ENCODE measurements around the gene SLC25A21.
"Not testable (repeated sequence)": the region's sequence is repeated elsewhere in the genome, so short reads cannot be mapped to it uniquely, and the experiment has no call there.

The SLC25A21 gene

GRCh38 chr14:36750244-36750643 lies 422.2 kb downstream of the SLC25A21 start:
- no peak for DNase-seq

- no peak for DNase-seq
Observed at GRCh38 chr14:36748610-36749213, 423.7 kb downstream of the SLC25A21 start.

GRCh38 chr14:36747411-36748184 lies 424.8 kb downstream of the SLC25A21 start:
- no peak for DNase-seq

- DNase-seq: no peak
Observed at GRCh38 chr14:36746872-36747271, 425.5 kb downstream of the SLC25A21 start.

GRCh38 chr14:36741858-36742257 lies 430.5 kb downstream of the SLC25A21 start:
- DNase-seq: no peak

GRCh38 chr14:36738269-36738668 lies 434.1 kb downstream of the SLC25A21 start:
- DNase-seq: no peak

- DNase-seq: no peak
Observed at GRCh38 chr14:36726128-36726527, 446.3 kb downstream of the SLC25A21 start.

GRCh38 chr14:36724162-36724561 lies 448.2 kb downstream of the SLC25A21 start:
- no peak for DNase-seq

- DNase-seq: no peak
Observed at GRCh38 chr14:36723530-36723929, 448.9 kb downstream of the SLC25A21 start.

GRCh38 chr14:36721877-36722276 lies 450.5 kb downstream of the SLC25A21 start:
- DNase-seq: no peak

GRCh38 chr14:36720657-36721056 lies 451.7 kb downstream of the SLC25A21 start:
- DNase-seq: no peak

- no peak for DNase-seq
Observed at GRCh38 chr14:36719823-36720222, 452.6 kb downstream of the SLC25A21 start.

- no peak for DNase-seq
Observed at GRCh38 chr14:36718216-36718615, 454.2 kb downstream of the SLC25A21 start.

- DNase-seq: no peak
Observed at GRCh38 chr14:36717363-36717762, 455.0 kb downstream of the SLC25A21 start.

- no peak for DNase-seq
Observed at GRCh38 chr14:36716614-36717184, 455.7 kb downstream of the SLC25A21 start.

GRCh38 chr14:36713960-36714703 lies 458.3 kb downstream of the SLC25A21 start:
- no peak for DNase-seq

- DNase-seq: no peak
Observed at GRCh38 chr14:36707570-36707969, 464.8 kb downstream of the SLC25A21 start.

- DNase-seq: no peak
Observed at GRCh38 chr14:36702474-36702873, 469.9 kb downstream of the SLC25A21 start.

- DNase-seq: no peak
Observed at GRCh38 chr14:36701132-36701531, 471.3 kb downstream of the SLC25A21 start.

GRCh38 chr14:36700651-36701050 lies 471.8 kb downstream of the SLC25A21 start:
- DNase-seq: no peak

- DNase-seq: not testable (repeated sequence)
Observed at GRCh38 chr14:36699420-36699819, 473.0 kb downstream of the SLC25A21 start.

- DNase-seq: no peak
Observed at GRCh38 chr14:36690311-36691040, 481.9 kb downstream of the SLC25A21 start.

Measured in C1 segment of cervical spinal cord (tissue), 14 donors.